HepG2 (cell line): ENCODE results near the gene STARD10. TPM values are rescaled to one million over a fixed set of nuclear protein-coding genes. Genes with fewer than 3 reads are reported as not detected.

ENCODE experiments used
- ATAC-seq: fragments of 200-7000 bp; cut with Tn5 transposase; 3 replicates; pipeline ENCODE4 v1.9.1; 2020; ENCODE audit warnings: mild to moderate bottlenecking, moderate library complexity
- BruUV-seq: library from RNA; stranded (reverse); fragments of 400-500 nt; replicated peaks from 2 replicates; lab custom pipeline; 2021; lab: Mats Ljungman, UMichigan
- CTCF ChIA-PET: fragments of 300-600 bp; formaldehyde crosslinking; extraction: SDS; loops from one replicate; lab custom pipeline; 2021; ENCODE audit warnings: low total read pairs, inconsistent platforms, low intra/inter-chr PET ratio; lab: Yijun Ruan, JAX
- POLR2A ChIA-PET: fragments of 350-600 bp; sonication (Branson Sonifier 250); formaldehyde crosslinking; loops from one replicate; lab custom pipeline; 2020; ENCODE audit warnings: antibody characterized with exemption, inconsistent platforms; lab: Yijun Ruan, JAX
- DNase-seq: peaks from one replicate; pipeline ENCODE4 v3.0.0-alpha.2; 2015; ENCODE audit warnings: low spot score
- FAIRE-seq: peaks from 3 replicates; lab custom pipeline; 2011; peaks lifted over from hg19 to GRCh38; lab: Jason Lieb, UNC
- H2AFZ ChIP-seq: one replicate; pipeline ENCODE4 v1.6.1; 2011; ENCODE audit warnings: low read length, inconsistent platforms
- H3K27ac ChIP-seq: fragments of 300-600 bp; 3 replicates; pipeline ENCODE4 v1.8.0; 2011; ENCODE audit warnings: mixed run types, mild to moderate bottlenecking, mixed read lengths, low read length, inconsistent platforms; ENCODE audit not compliant: insufficient read depth; ENCODE audit errors: extremely low read length
- H3K27me3 ChIP-seq, 2 experiments: fragments of 200-600 bp in 1 of 2; 2 replicates in 1 of 2; 3 replicates in 1 of 2; pipeline versions ENCODE4 v1.6.0 to v1.8.0; 2011; ENCODE audit warnings: low read length in 2 of 2, mild to moderate bottlenecking in 2 of 2, moderate library complexity in 2 of 2, inconsistent platforms in 1 of 2; ENCODE audit not compliant: insufficient read depth in 2 of 2, control insufficient read depth in 1 of 2
- H3K36me3 ChIP-seq, 2 experiments: fragments of 200-600 bp in 1 of 2; replicated peaks in 1 of 2; 2 replicates in 1 of 2; 3 replicates in 1 of 2; pipeline versions ENCODE4 v1.5.1 to v1.8.0; 2011; ENCODE audit warnings: low read length in 2 of 2, inconsistent platforms in 1 of 2; ENCODE audit not compliant: insufficient read depth in 2 of 2, control insufficient read depth in 1 of 2
- H3K4me1 ChIP-seq: 2 replicates; pipeline ENCODE4 v1.5.1; 2012; ENCODE audit warnings: low read length, inconsistent platforms; ENCODE audit not compliant: insufficient read depth
- H3K4me2 ChIP-seq: 2 replicates; pipeline ENCODE4 v1.6.0; 2011; ENCODE audit warnings: low read depth, low read length, inconsistent platforms
- H3K4me3 ChIP-seq, 3 experiments: fragments of 200-600 bp in 1 of 3; sonication (generic), shearing (Covaris generic) in 1 of 3; replicated peaks in 1 of 3; 2 replicates each; pipeline ENCODE4 v1.5.1; 2011 to 2016; ENCODE audit warnings: low read length in 3 of 3, inconsistent platforms in 2 of 3, low read depth in 2 of 3, mild to moderate bottlenecking in 2 of 3, control low read depth in 1 of 3, mixed read lengths in 1 of 3; ENCODE audit not compliant: insufficient read depth in 1 of 3
- H3K79me2 ChIP-seq: one replicate; pipeline ENCODE4 v1.6.1; 2011; ENCODE audit warnings: low read length, inconsistent platforms; ENCODE audit not compliant: insufficient read depth
- H3K9ac ChIP-seq: 2 replicates; pipeline ENCODE4 v1.6.0; 2011; ENCODE audit warnings: mild to moderate bottlenecking, low read depth, low read length, inconsistent platforms; ENCODE audit not compliant: insufficient read depth
- H3K9me3 ChIP-seq: 2 replicates; pipeline ENCODE4 v1.5.1; 2012; ENCODE audit warnings: mild to moderate bottlenecking, low read length
- H4K20me1 ChIP-seq: 2 replicates; pipeline ENCODE4 v1.6.0; 2011; ENCODE audit warnings: inconsistent platforms, mild to moderate bottlenecking, low read length, moderate library complexity; ENCODE audit not compliant: insufficient read depth
- CCAR2 ChIP-seq: fragments of 200-400 bp; formaldehyde crosslinking; optimal IDR thresholded peaks from 2 replicates; pipeline ENCODE3; 2018; ENCODE audit warnings: low read depth, mild to moderate bottlenecking, low read length, moderate library complexity
- GABPB1 ChIP-seq: IDR thresholded peaks from 2 replicates; pipeline ENCODE4 v1.6.1; 2016; ENCODE audit warnings: mild to moderate bottlenecking, missing genetic modification reagents, moderate library complexity, missing compliant biosample characterization
- POLR2G ChIP-seq: fragments of 200-400 bp; formaldehyde crosslinking; IDR thresholded peaks from 2 replicates; pipeline ENCODE4 v1.6.1; 2018; ENCODE audit warnings: mild to moderate bottlenecking, low read depth, low read length, moderate library complexity
- RARA ChIP-seq: IDR thresholded peaks from 2 replicates; pipeline ENCODE4 v1.6.1; 2016; ENCODE audit warnings: missing genetic modification reagents, missing compliant biosample characterization
- SALL1 ChIP-seq: sonication (generic); formaldehyde crosslinking; IDR thresholded peaks from 2 replicates; pipeline ENCODE4 v1.8.0; 2022; ENCODE audit warnings: mild to moderate bottlenecking, missing genetic modification reagents
- SMAD9 ChIP-seq: sonication (generic); formaldehyde crosslinking; IDR thresholded peaks from 2 replicates; pipeline ENCODE4 v1.5.1; 2020; ENCODE audit warnings: mild to moderate bottlenecking, missing genetic modification reagents
- ZNF672 ChIP-seq: sonication (generic); formaldehyde crosslinking; IDR thresholded peaks from 2 replicates; pipeline ENCODE4 v1.8.1; 2022; ENCODE audit warnings: missing genetic modification reagents
- WGBS: methylation state at CpG from one replicate; pipeline ENCODE4 v1.1.6; 2017; ENCODE audit warnings: low lambda C conversion rate; 5-methylcytosine and 5-hydroxymethylcytosine counted together
- in situ Hi-C: cut with HindIII; loops from 2 replicates; pipeline ENCODE4 v1.10.0; 2017; ENCODE audit warnings: low pct_unique_long_range_greater_than_20kb; ENCODE audit not compliant: extremely low pct_ligation_motif_present
- intact Hi-C: fragments of 100-400 bp; cut with micrococcal nuclease; formaldehyde crosslinking; loops from one replicate; pipeline ENCODE4 v1.10.0; 2022; ENCODE audit not compliant: unreplicated experiment
- polyA plus RNA-seq, 8 experiments: library from polyadenylated mRNA; depleted of rRNA in 3 of 8; stranded (reverse) in 7 of 8; unstranded in 1 of 8; fragments of >200 nt; fragmentation: Illumina TruSeq in 4 of 8; extraction: Trizol in 4 of 8; gene quantifications; 2 replicates each; pipeline versions ENCODE4 v1.2.1 to v1.2.3, GENCODE V29; 2011 to 2016; ENCODE audit warnings: low read depth in 4 of 8, missing spikeins in 1 of 8, mixed read lengths in 1 of 8; ENCODE audit not compliant: insufficient read depth in 1 of 8
- total RNA-seq, 5 experiments: library from RNA; depleted of rRNA; stranded (reverse); fragments of >200 nt; fragmentation: Illumina TruSeq; extraction: Trizol; gene quantifications; 2 replicates each; pipeline ENCODE4 v1.2.3, GENCODE V29; 2016; ENCODE audit warnings: low read depth in 1 of 5
- TF ChIP-seq, protein P1 (sequence below): sonication (generic); formaldehyde crosslinking; IDR thresholded peaks from 2 replicates; pipeline ENCODE4 v1.5.1; 2020; ENCODE audit warnings: mild to moderate bottlenecking, missing genetic modification reagents, moderate library complexity
- TF ChIP-seq, protein P2 (sequence below): sonication (generic); formaldehyde crosslinking; IDR thresholded peaks from 2 replicates; pipeline ENCODE4 v1.4.0; 2020; ENCODE audit warnings: missing genetic modification reagents
- TF ChIP-seq, protein P3 (sequence below): sonication (generic); formaldehyde crosslinking; IDR thresholded peaks from 2 replicates; pipeline ENCODE4 v1.4.0; 2020; ENCODE audit warnings: missing genetic modification reagents
- TF ChIP-seq, protein P4 (sequence below): sonication (generic); formaldehyde crosslinking; IDR thresholded peaks from 2 replicates; pipeline ENCODE4 v1.8.0; 2022; ENCODE audit warnings: missing genetic modification reagents, mild to moderate bottlenecking, borderline replicate concordance

STARD10 gene
- total and polyA plus RNA-seq, 2 of the 13 experiments (the other 11 are each of a cell fraction or from before 2014, with no cell fraction given): 260 to 341 TPM

DNA sequence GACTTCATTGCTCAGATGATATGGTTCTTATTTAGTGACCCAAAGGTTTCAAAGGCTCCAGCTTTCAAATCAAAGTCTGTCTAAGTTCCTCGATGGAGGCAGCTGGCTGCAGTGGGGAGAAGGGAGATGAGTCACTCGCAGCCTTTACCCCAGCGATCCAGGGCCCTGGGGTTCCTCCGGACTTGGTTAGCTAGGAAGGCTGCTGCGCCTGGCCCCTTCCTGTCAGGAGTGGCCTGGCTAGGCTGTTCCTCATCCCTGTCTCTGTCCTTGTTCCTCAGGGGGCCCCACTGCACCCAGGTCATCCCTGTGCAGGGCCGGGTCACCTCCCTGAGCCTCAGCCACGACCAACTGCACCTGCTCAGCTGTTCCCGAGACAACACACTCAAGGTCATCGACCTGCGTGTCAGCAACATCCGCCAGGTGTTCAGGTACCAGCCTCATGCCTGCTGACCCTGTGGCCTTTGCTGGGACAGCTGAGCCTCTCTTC is 34.3 kb upstream of the STARD10 start:
- no peak for DNase-seq
- no peak overlapping the region for H2AFZ ChIP-seq
- CTCF ChIA-PET: no interaction called here
- FAIRE-seq: no peak
- H3K27ac ChIP-seq: no peak overlapping the region
- H3K9me3 ChIP-seq: no peaks in the 10 kb centered on the region
- H3K79me2 ChIP-seq: no peaks in the 10 kb centered on the region
- no peaks in the 10 kb centered on the region for H3K27me3 ChIP-seq
- peaks cover 24% of the 10 kb centered on the region for H3K4me1 ChIP-seq
- no peaks in the 10 kb centered on the region for H4K20me1 ChIP-seq
- no TSS peak for BruUV-seq
- H3K4me2 ChIP-seq: no peak overlapping the region
- peak; percentile 7 for ATAC-seq
- no peak overlapping the region for H3K4me3 ChIP-seq
- POLR2A ChIA-PET: interaction anchor here (0.9 to 1.4 kb wide), 3 partner anchors 13 to 34 kb away, joined by 3 read pairs; partner anchors contain the start of gene STARD10
- 29% methylated on average over 10 of the region's 11 CpGs for WGBS
- H3K9ac ChIP-seq: no peak overlapping the region
- intact Hi-C loops (no loop called here), in situ Hi-C loops (loop anchor here (5.0 kb wide), 1 partner anchor 349 kb away; no protein-coding TSS in a partner anchor)
- peaks cover 0 to 5% of the 10 kb centered on the region in 2 experiments; a peak in 2 of 5 replicates for H3K36me3 ChIP-seq
- TF ChIP-seq ZNF672 (no peak), POLR2G (peak; percentile 31; the same call in 1 of the 2 replicates), CCAR2 (no peak), SALL1 (CRISPR knock-in tag) (peak; percentile 14; the same call in 1 of the 2 replicates), GABPB1 (CRISPR knock-in tag) (peak; percentile 20; the same call in 1 of the 2 replicates), RARA (CRISPR knock-in tag) (peak; percentile 42; the same call in 1 of the 2 replicates), SMAD9 (CRISPR knock-in tag) (no peak)
- TF ChIP-seq, protein P1, sequence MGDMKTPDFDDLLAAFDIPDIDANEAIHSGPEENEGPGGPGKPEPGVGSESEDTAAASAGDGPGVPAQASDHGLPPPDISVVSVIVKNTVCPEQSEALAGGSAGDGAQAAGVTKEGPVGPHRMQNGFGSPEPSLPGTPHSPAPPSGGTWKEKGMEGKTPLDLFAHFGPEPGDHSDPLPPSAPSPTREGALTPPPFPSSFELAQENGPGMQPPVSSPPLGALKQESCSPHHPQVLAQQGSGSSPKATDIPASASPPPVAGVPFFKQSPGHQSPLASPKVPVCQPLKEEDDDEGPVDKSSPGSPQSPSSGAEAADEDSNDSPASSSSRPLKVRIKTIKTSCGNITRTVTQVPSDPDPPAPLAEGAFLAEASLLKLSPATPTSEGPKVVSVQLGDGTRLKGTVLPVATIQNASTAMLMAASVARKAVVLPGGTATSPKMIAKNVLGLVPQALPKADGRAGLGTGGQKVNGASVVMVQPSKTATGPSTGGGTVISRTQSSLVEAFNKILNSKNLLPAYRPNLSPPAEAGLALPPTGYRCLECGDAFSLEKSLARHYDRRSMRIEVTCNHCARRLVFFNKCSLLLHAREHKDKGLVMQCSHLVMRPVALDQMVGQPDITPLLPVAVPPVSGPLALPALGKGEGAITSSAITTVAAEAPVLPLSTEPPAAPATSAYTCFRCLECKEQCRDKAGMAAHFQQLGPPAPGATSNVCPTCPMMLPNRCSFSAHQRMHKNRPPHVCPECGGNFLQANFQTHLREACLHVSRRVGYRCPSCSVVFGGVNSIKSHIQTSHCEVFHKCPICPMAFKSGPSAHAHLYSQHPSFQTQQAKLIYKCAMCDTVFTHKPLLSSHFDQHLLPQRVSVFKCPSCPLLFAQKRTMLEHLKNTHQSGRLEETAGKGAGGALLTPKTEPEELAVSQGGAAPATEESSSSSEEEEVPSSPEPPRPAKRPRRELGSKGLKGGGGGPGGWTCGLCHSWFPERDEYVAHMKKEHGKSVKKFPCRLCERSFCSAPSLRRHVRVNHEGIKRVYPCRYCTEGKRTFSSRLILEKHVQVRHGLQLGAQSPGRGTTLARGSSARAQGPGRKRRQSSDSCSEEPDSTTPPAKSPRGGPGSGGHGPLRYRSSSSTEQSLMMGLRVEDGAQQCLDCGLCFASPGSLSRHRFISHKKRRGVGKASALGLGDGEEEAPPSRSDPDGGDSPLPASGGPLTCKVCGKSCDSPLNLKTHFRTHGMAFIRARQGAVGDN (CRISPR knock-in tag): peak; percentile 43; the same call in 1 of the 2 replicates
- TF ChIP-seq, protein P2, sequence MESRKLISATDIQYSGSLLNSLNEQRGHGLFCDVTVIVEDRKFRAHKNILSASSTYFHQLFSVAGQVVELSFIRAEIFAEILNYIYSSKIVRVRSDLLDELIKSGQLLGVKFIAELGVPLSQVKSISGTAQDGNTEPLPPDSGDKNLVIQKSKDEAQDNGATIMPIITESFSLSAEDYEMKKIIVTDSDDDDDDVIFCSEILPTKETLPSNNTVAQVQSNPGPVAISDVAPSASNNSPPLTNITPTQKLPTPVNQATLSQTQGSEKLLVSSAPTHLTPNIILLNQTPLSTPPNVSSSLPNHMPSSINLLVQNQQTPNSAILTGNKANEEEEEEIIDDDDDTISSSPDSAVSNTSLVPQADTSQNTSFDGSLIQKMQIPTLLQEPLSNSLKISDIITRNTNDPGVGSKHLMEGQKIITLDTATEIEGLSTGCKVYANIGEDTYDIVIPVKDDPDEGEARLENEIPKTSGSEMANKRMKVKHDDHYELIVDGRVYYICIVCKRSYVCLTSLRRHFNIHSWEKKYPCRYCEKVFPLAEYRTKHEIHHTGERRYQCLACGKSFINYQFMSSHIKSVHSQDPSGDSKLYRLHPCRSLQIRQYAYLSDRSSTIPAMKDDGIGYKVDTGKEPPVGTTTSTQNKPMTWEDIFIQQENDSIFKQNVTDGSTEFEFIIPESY (CRISPR knock-in tag): peak; percentile 57; the same call in 1 of the 2 replicates
- TF ChIP-seq, protein P3, sequence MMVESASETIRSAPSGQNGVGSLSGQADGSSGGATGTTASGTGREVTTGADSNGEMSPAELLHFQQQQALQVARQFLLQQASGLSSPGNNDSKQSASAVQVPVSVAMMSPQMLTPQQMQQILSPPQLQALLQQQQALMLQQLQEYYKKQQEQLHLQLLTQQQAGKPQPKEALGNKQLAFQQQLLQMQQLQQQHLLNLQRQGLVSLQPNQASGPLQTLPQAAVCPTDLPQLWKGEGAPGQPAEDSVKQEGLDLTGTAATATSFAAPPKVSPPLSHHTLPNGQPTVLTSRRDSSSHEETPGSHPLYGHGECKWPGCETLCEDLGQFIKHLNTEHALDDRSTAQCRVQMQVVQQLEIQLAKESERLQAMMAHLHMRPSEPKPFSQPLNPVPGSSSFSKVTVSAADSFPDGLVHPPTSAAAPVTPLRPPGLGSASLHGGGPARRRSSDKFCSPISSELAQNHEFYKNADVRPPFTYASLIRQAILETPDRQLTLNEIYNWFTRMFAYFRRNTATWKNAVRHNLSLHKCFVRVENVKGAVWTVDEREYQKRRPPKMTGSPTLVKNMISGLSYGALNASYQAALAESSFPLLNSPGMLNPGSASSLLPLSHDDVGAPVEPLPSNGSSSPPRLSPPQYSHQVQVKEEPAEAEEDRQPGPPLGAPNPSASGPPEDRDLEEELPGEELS: peak; percentile 36; the same call in 1 of the 2 replicates
- TF ChIP-seq, protein P4, sequence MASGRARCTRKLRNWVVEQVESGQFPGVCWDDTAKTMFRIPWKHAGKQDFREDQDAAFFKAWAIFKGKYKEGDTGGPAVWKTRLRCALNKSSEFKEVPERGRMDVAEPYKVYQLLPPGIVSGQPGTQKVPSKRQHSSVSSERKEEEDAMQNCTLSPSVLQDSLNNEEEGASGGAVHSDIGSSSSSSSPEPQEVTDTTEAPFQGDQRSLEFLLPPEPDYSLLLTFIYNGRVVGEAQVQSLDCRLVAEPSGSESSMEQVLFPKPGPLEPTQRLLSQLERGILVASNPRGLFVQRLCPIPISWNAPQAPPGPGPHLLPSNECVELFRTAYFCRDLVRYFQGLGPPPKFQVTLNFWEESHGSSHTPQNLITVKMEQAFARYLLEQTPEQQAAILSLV (CRISPR knock-in tag): peak; percentile 51; the same call in 1 of the 2 replicates
